ENCODE data around the gene GAS2L3.

GAS2L3 gene

GRCh38 chr12:100661300-100661951 is 87.9 kb downstream of the GAS2L3 start:
- TF ChIP-seq GATA1 (IDR thresholded peaks at IDR 0.05; ENCODE audit: low read depth, low read length) (no peak), POLR2A (IDR thresholded peaks at IDR 0.05; ENCODE audit: low read length) (no peak)
- no peak for DNase-seq

GRCh38 chr12:100666588-100666987 is 93.1 kb downstream of the GAS2L3 start:
- no peak for TF ChIP-seq GATA1 (IDR thresholded peaks at IDR 0.05; ENCODE audit: low read depth, low read length)
- TF ChIP-seq POLR2A (IDR thresholded peaks at IDR 0.05; ENCODE audit: low read length), result no peak
- no peak for DNase-seq

- no peak for TF ChIP-seq POLR2A (IDR thresholded peaks at IDR 0.05; ENCODE audit: low read length)
- TF ChIP-seq GATA1 (IDR thresholded peaks at IDR 0.05; ENCODE audit: low read depth, low read length), result no peak
- peak; percentile 61 to 75 for DNase-seq
These were observed 95.6 kb downstream of the GAS2L3 start for GRCh38 chr12:100668945-100669536.

GRCh38 chr12:100669922-100670321 is 96.4 kb downstream of the GAS2L3 start:
- no peak for DNase-seq

GRCh38 chr12:100671396-100672074 is 98.1 kb downstream of the GAS2L3 start:
- TF ChIP-seq GATA1 (IDR thresholded peaks at IDR 0.05; ENCODE audit: low read depth, low read length) (no peak), POLR2A (IDR thresholded peaks at IDR 0.05; ENCODE audit: low read length) (no peak)
- DNase-seq, result peak in 1 of 2 experiments; percentile 23

More at GRCh38 chr12:100669922-100670321, 96.4 kb downstream of the GAS2L3 start:
- TF ChIP-seq POLR2A (IDR thresholded peaks at IDR 0.05; ENCODE audit: low read length) (no peak), GATA1 (IDR thresholded peaks at IDR 0.05; ENCODE audit: low read depth, low read length) (no peak)

GRCh38 chr12:100672075-100672592 is 98.7 kb downstream of the GAS2L3 start:
- peak; percentile 45 to 55 for DNase-seq

GRCh38 chr12:100674036-100674888 is 100.8 kb downstream of the GAS2L3 start:
- DNase-seq, result no peak
- no peak for TF ChIP-seq POLR2A (IDR thresholded peaks at IDR 0.05; ENCODE audit: low read length)
- TF ChIP-seq GATA1 (IDR thresholded peaks at IDR 0.05; ENCODE audit: low read depth, low read length), result no peak

More at GRCh38 chr12:100672075-100672592, 98.7 kb downstream of the GAS2L3 start:
- TF ChIP-seq POLR2A (IDR thresholded peaks at IDR 0.05; ENCODE audit: low read length) (no peak), GATA1 (IDR thresholded peaks at IDR 0.05; ENCODE audit: low read depth, low read length) (no peak)
